ENCODE data around the gene IHH.

DNA sequence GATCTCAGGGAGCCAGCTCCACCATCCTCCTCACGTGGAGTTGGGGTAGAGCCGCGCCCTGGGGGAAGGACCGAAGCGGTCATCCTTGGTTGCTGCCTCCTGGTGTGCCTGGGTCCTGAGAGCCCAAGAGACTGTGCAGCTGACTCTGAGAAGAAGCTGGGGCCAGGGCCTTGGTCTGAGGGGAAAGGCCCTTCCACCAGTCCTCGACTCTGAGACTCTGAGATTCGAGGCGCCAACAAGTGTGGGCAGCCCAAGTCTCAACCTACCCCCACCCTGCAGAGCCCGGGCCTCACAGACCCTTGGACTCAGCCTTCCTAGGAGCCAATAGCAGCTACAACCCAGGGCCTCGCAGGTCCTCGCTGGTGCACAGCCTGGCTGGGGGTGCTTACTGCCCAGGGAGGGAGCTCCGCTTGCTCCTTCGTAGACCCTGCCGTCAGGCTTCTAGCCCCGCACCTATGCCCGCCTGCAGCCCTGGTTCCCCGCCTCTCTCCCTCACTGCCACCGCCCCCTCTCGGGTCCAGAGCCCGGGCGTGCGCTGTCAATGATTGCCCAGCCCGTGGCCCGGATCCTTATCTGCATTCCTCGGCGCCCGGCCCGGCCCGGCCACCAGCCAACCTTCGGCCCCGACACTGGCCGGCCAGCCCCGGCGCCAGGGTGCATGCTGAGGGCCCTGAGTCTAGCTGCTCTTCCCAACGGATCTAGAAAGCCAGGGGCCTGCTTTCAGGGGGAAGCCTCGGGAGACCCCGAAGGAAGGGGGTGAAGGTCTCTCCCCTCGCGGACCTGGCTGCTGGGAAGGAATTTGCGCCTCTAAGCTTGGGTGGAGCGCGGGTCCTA lies 2.0 kb downstream of the IHH start:
- no peak for TF ChIP-seq POLR2A (IDR thresholded peaks at IDR 0.05; ENCODE audit: low read length)
- TF ChIP-seq GATA1 (IDR thresholded peaks at IDR 0.05; ENCODE audit: low read depth, low read length) = no peak
